Ishikawa (cell line): ENCODE data around the gene RAMP1.

Experiments used
- CEBPB ChIP-seq: IDR thresholded peaks from 2 replicates; pipeline ENCODE4 v1.6.1; 2012
- EGR1 ChIP-seq: IDR thresholded peaks from 2 replicates; pipeline ENCODE4 v1.6.1; 2012
- FOXM1 ChIP-seq: IDR thresholded peaks from 2 replicates; pipeline ENCODE4 v1.6.1; 2012; ENCODE audit warnings: low read depth, borderline replicate concordance
- RAD21 ChIP-seq: IDR thresholded peaks from 2 replicates; pipeline ENCODE4 v1.6.1; 2012; ENCODE audit warnings: low read depth
- REST ChIP-seq: IDR thresholded peaks from 2 replicates; pipeline ENCODE4 v1.6.1; 2012; ENCODE audit warnings: low read depth, mild to moderate bottlenecking
- TAF1 ChIP-seq: IDR thresholded peaks from 2 replicates; pipeline ENCODE4 v1.6.1; 2012; ENCODE audit warnings: low read depth, mild to moderate bottlenecking
- TCF12 ChIP-seq: IDR thresholded peaks from 2 replicates; pipeline ENCODE4 v1.6.1; 2012; ENCODE audit warnings: low read depth
- TEAD4 ChIP-seq: IDR thresholded peaks from 2 replicates; pipeline ENCODE4 v1.6.1; 2012
- USF1 ChIP-seq: IDR thresholded peaks from 2 replicates; pipeline ENCODE4 v1.6.1; 2012
- TF ChIP-seq, protein P1 (sequence below): IDR thresholded peaks from 2 replicates; pipeline ENCODE4 v1.6.1; 2012

GRCh38 chr2:237879991-237880560 lies 20.7 kb downstream of the RAMP1 start:
- TF ChIP-seq RAD21 = no peak
- no peak for TF ChIP-seq REST
- no peak for TF ChIP-seq TCF12
- TF ChIP-seq USF1 = no peak
- no peak for TF ChIP-seq CEBPB
- TF ChIP-seq TAF1 = no peak
- no peak for TF ChIP-seq TEAD4
- TF ChIP-seq, protein P1, sequence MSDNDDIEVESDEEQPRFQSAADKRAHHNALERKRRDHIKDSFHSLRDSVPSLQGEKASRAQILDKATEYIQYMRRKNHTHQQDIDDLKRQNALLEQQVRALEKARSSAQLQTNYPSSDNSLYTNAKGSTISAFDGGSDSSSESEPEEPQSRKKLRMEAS = no peak
- TF ChIP-seq EGR1 = no peak
- no peak for TF ChIP-seq FOXM1
